ENCODE measurements around the gene PRLR.

- no peak for TF ChIP-seq CTCF (IDR thresholded peaks at IDR 0.05)
- TF ChIP-seq POLR2AphosphoS5 (IDR thresholded peaks at IDR 0.05; ENCODE audit: insufficient read depth in 1 of 2, low read depth in 1 of 2) = no peak
Measured at GRCh38 chr5:35004200-35004599, 226.1 kb downstream of the PRLR start.
